PC-9 (cell line): ENCODE results near the gene CNGA4. TPM values are rescaled to one million over a fixed set of nuclear protein-coding genes. Genes with fewer than 3 reads are reported as not detected.

Source experiments
- BruUV-seq: library from RNA; stranded (reverse); fragments of 400-500 nt; replicated peaks from 2 replicates; lab custom pipeline; 2021; lab: Mats Ljungman, UMichigan
- CTCF ChIA-PET: fragments of 300-600 bp; sonication (Branson Sonifier 250); formaldehyde crosslinking; loops from one replicate; lab custom pipeline; 2022; ENCODE audit warnings: antibody characterized with exemption; lab: Charles Lee
- POLR2A ChIA-PET: fragments of 300-600 bp; sonication (Branson Sonifier 250); formaldehyde crosslinking; loops from one replicate; lab custom pipeline; 2022; ENCODE audit warnings: antibody characterized with exemption; ENCODE audit not compliant: unreplicated experiment; lab: Charles Lee
- DNase-seq, 2 experiments: peaks; one replicate each; pipeline versions ENCODE4 v3.0.0 to v3.0.0-alpha.2; 2015 to 2022; ENCODE audit warnings: mixed read lengths in 1 of 2
- H2AFZ ChIP-seq: fragments of 200-600 bp; sonication (generic); 2 replicates; pipeline ENCODE4 v1.8.1; 2017; ENCODE audit warnings: antibody characterized with exemption
- H3F3A ChIP-seq: fragments of 200-600 bp; sonication (generic); 2 replicates; pipeline ENCODE4 v1.8.1; 2017; ENCODE audit warnings: antibody characterized with exemption, mild to moderate bottlenecking, low read depth; ENCODE audit not compliant: insufficient read depth
- H3K27ac ChIP-seq: fragments of 200-600 bp; sonication (generic); 2 replicates; pipeline ENCODE4 v1.6.1; 2016; ENCODE audit warnings: mixed run types
- H3K27me3 ChIP-seq: fragments of 200-600 bp; sonication (generic); 2 replicates; pipeline ENCODE4 v1.6.1; 2016; ENCODE audit warnings: low read depth, mixed run types; ENCODE audit not compliant: insufficient read depth
- H3K36me3 ChIP-seq: fragments of 200-600 bp; sonication (generic); 2 replicates; pipeline ENCODE4 v1.6.1; 2016; ENCODE audit warnings: low read depth, mixed run types
- H3K4me1 ChIP-seq: fragments of 200-600 bp; sonication (generic); replicated peaks from 2 replicates; pipeline ENCODE4 v1.6.1; 2016; ENCODE audit warnings: mixed run types; ENCODE audit not compliant: insufficient read depth
- H3K4me2 ChIP-seq: fragments of 200-600 bp; sonication (generic); 2 replicates; pipeline ENCODE4 v1.6.1; 2017; ENCODE audit warnings: mixed run types
- H3K4me3 ChIP-seq: fragments of 200-600 bp; sonication (generic); 2 replicates; pipeline ENCODE4 v1.6.1; 2016; ENCODE audit warnings: mixed run types
- H3K79me2 ChIP-seq: fragments of 200-600 bp; sonication (generic); 2 replicates; pipeline ENCODE4 v1.6.1; 2017; ENCODE audit warnings: low read depth, mixed run types
- H3K9me2 ChIP-seq: fragments of 200-600 bp; sonication (generic); 2 replicates; pipeline ENCODE4 v1.8.1; 2017; ENCODE audit warnings: mild to moderate bottlenecking; ENCODE audit not compliant: insufficient read depth
- H3K9me3 ChIP-seq: fragments of 200-600 bp; sonication (generic); 2 replicates; pipeline ENCODE4 v1.8.1; 2016; ENCODE audit warnings: low read depth; ENCODE audit not compliant: insufficient read depth
- H4K20me1 ChIP-seq: fragments of 200-600 bp; sonication (generic); 2 replicates; pipeline ENCODE4 v1.8.1; 2017; ENCODE audit not compliant: insufficient read depth
- CTCF ChIP-seq: fragments of 200-600 bp; sonication (generic); conservative IDR thresholded peaks from 2 replicates; pipeline ENCODE4 v1.6.1; 2017; ENCODE audit warnings: mixed run types, antibody characterized with exemption, mild to moderate bottlenecking, moderate library complexity
- EZH2 ChIP-seq: fragments of 200-600 bp; sonication (generic); IDR thresholded peaks from 2 replicates; pipeline ENCODE4 v1.8.0; 2017; ENCODE audit warnings: antibody characterized with exemption, low read depth
- intact Hi-C: fragments of 100-400 bp; cut with micrococcal nuclease; formaldehyde crosslinking; loops from one replicate; pipeline ENCODE4 v1.10.0; 2022; ENCODE audit not compliant: unreplicated experiment
- total RNA-seq: library from RNA; stranded (reverse); gene quantifications from 2 replicates; pipeline ENCODE4 v1.2.3, GENCODE V29; 2021

The CNGA4 gene
- total RNA-seq, 1 experiment from 2014 or later: 0.20 TPM

- no peaks in the 10 kb centered on the region for H3K79me2 ChIP-seq
- intact Hi-C loops: no loop called here
- no peaks in the 10 kb centered on the region for H4K20me1 ChIP-seq
- no peak overlapping the region for H3K4me2 ChIP-seq
- H3K4me1 ChIP-seq: no peaks in the 10 kb centered on the region
- H3K4me3 ChIP-seq: no peak overlapping the region
- H3K9me3 ChIP-seq: no peaks in the 10 kb centered on the region
- H2AFZ ChIP-seq: no peak overlapping the region
- H3K27me3 ChIP-seq: no peaks in the 10 kb centered on the region
- no peaks in the 10 kb centered on the region for H3K9me2 ChIP-seq
- TF ChIP-seq CTCF (no peak), EZH2 (no peak)
- POLR2A ChIA-PET: no interaction called here
- H3F3A ChIP-seq: no peaks in the 10 kb centered on the region
- CTCF ChIA-PET: no interaction called here
- no TSS peak for BruUV-seq
- no peak for DNase-seq
- no peak overlapping the region for H3K27ac ChIP-seq
- H3K36me3 ChIP-seq: no peaks in the 10 kb centered on the region
These were observed 35.6 kb upstream of the CNGA4 start for GRCh38 chr11:6203327-6203726.

GRCh38 chr11:6204706-6205105 lies 34.2 kb upstream of the CNGA4 start:
- intact Hi-C loops: no loop called here
- TF ChIP-seq CTCF (no peak), EZH2 (no peak)
- Histone ChIP-seq H3K79me2 (no peaks in the 10 kb centered on the region), H3K9me2 (no peaks in the 10 kb centered on the region), H3K4me3 (no peak overlapping the region), H3K4me2 (no peak overlapping the region), H3K9me3 (no peaks in the 10 kb centered on the region), H4K20me1 (no peaks in the 10 kb centered on the region), H3K4me1 (no peaks in the 10 kb centered on the region), H3F3A (no peaks in the 10 kb centered on the region), H2AFZ (no peak overlapping the region), H3K27ac (no peak overlapping the region), H3K27me3 (no peaks in the 10 kb centered on the region), H3K36me3 (no peaks in the 10 kb centered on the region)
- ChIA-PET POLR2A (no interaction called here), CTCF (no interaction called here)
- no peak for DNase-seq
- no TSS peak for BruUV-seq

GRCh38 chr11:6205366-6205765 lies 33.5 kb upstream of the CNGA4 start, which contains the start of gene C11orf42:
C11orf42 (plus strand) TSS chr11:6205557; CDS start chr11:6205616, 59 bp downstream.
- H3K79me2 ChIP-seq: no peaks in the 10 kb centered on the region
- no peaks in the 10 kb centered on the region for H3K9me3 ChIP-seq
- no peak for TF ChIP-seq CTCF
- no peak for TF ChIP-seq EZH2
- no peak within 1 kb of the TSS for H3K4me3 ChIP-seq
- no peaks in the 10 kb centered on the region for H3K36me3 ChIP-seq
- POLR2A ChIA-PET: no interaction called here
- DNase-seq: no peak
- H3K27me3 ChIP-seq: no peaks in the 10 kb centered on the region
- no peaks in the 10 kb centered on the region for H3K9me2 ChIP-seq
- H3K4me1 ChIP-seq: no peaks in the 10 kb centered on the region
- no TSS peak for BruUV-seq
- no peak within 1 kb of the TSS for H2AFZ ChIP-seq
- H3F3A ChIP-seq: no peaks in the 10 kb centered on the region
- H3K27ac ChIP-seq: no peak within 1 kb of the TSS
- intact Hi-C loops: no loop called here
- no peaks in the 10 kb centered on the region for H4K20me1 ChIP-seq
- no peak within 1 kb of the TSS for H3K4me2 ChIP-seq
- CTCF ChIA-PET: no interaction called here
